Mesendoderm (in vitro differentiated cells): ENCODE measurements around the gene SRSF6.
"Not testable (repeated sequence)": the region's sequence is repeated elsewhere in the genome, so short reads cannot be mapped to it uniquely, and the experiment has no call there.

ENCODE experiments used
- DNase-seq: peaks from one replicate; pipeline ENCODE4 v3.0.0; 2013
- H2AK5ac ChIP-seq: 2 replicates; pipeline ENCODE4 v1.6.1; 2013; ENCODE audit warnings: low read length, inconsistent platforms
- H2BK120ac ChIP-seq: 2 replicates; pipeline ENCODE4 v1.6.1; 2013; ENCODE audit warnings: low read depth, mild to moderate bottlenecking, low read length, moderate library complexity, mixed read lengths
- H2BK15ac ChIP-seq: replicated peaks from 2 replicates; pipeline ENCODE4 v1.6.1; 2013; ENCODE audit warnings: low read depth, mild to moderate bottlenecking, moderate library complexity
- H2BK5ac ChIP-seq: 2 replicates; pipeline ENCODE4 v1.6.1; 2013; ENCODE audit warnings: low read length, inconsistent platforms
- H3K18ac ChIP-seq: 2 replicates; pipeline ENCODE4 v1.6.1; 2013; ENCODE audit warnings: mild to moderate bottlenecking, low read length, mixed read lengths
- H3K23ac ChIP-seq: one replicate; pipeline ENCODE4 v1.6.1; 2013; ENCODE audit warnings: low read length
- H3K27ac ChIP-seq: 2 replicates; pipeline ENCODE4 v1.5.1; 2013; ENCODE audit warnings: low read depth, mild to moderate bottlenecking, inconsistent platforms, low read length, moderate library complexity
- H3K27me3 ChIP-seq: 2 replicates; pipeline ENCODE4 v1.6.1; 2013; ENCODE audit warnings: low read length, control low read depth, mild to moderate bottlenecking, inconsistent platforms; ENCODE audit not compliant: insufficient read depth, poor library complexity
- H3K36me3 ChIP-seq: 2 replicates; pipeline ENCODE4 v1.6.1; 2013; ENCODE audit warnings: low read length, inconsistent platforms; ENCODE audit not compliant: control insufficient read depth, insufficient read depth
- H3K4ac ChIP-seq: one replicate; pipeline ENCODE4 v1.6.1; 2013; ENCODE audit warnings: low read depth, mild to moderate bottlenecking, low read length, moderate library complexity
- H3K4me1 ChIP-seq: 2 replicates; pipeline ENCODE4 v1.6.1; 2013; ENCODE audit warnings: low read depth, low read length, inconsistent platforms; ENCODE audit not compliant: control insufficient read depth
- H3K4me2 ChIP-seq: 2 replicates; pipeline ENCODE4 v1.6.1; 2013; ENCODE audit warnings: low read length
- H3K4me3 ChIP-seq: 2 replicates; pipeline ENCODE4 v1.5.1; 2013; ENCODE audit warnings: mild to moderate bottlenecking, low read length
- H3K56ac ChIP-seq: one replicate; pipeline ENCODE4 v1.6.1; 2013; ENCODE audit warnings: low read length
- H3K79me1 ChIP-seq: 2 replicates; pipeline ENCODE4 v1.6.1; 2013; ENCODE audit warnings: low read length, inconsistent platforms
- H3K79me2 ChIP-seq: 2 replicates; pipeline ENCODE4 v1.6.1; 2013; ENCODE audit warnings: mild to moderate bottlenecking, low read length; ENCODE audit not compliant: control insufficient read depth, insufficient read depth
- H3K9ac ChIP-seq: 2 replicates; pipeline ENCODE4 v1.6.1; 2013; ENCODE audit warnings: low read length, inconsistent platforms
- H4K5ac ChIP-seq: one replicate; pipeline ENCODE4 v1.6.1; 2013; ENCODE audit warnings: low read length
- H4K8ac ChIP-seq: one replicate; pipeline ENCODE4 v1.6.1; 2013; ENCODE audit warnings: low read depth, mild to moderate bottlenecking, control low read depth, low read length, moderate library complexity
- WGBS: extraction: QIAGEN DNeasy Blood & Tissue Kit; methylation state at CpG from one replicate; pipeline ENCODE4 v1.1.7; 2013; ENCODE audit warnings: low lambda C conversion rate, missing lambda C conversion rate; ENCODE audit not compliant: insufficient coverage; ENCODE audit errors: extremely low coverage; 5-methylcytosine and 5-hydroxymethylcytosine counted together

Gene SRSF6

DNA sequence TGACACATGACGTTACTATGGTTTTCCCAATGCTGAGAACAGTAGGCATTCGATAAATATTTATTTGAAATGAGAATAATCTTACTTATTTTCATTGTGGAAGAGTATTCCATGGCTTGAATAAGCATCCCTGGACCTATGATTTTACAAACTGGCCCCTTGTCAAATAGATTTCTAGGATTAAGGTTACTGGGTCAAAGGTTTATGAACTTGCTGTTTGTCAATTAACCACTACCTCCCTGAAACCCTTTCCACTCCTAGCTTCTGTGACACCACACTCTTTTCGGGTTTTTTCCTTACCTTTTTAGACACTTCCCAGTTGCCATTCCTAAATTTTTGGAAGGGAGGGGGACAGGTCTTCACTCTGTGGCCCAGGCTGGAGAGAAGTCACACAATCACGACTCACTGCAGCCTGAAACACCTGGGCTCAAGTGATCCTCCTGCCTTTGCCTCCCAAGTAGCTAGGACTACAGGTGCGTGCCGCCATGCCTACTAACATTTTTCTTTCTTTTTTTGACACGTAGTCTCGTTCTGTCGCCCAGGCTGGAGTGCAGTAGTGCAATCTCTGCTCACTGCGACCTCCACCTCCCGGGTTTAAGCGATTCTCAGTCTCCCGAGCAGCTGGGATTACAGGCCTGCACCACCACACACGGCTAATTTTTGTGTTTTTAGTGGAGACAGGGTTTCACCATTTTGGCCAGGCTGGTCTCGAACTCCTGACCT, 5.1 kb upstream of the SRSF6 start:
- WGBS = no CpG with 5 or more reads among the region's 15 CpGs

DNA sequence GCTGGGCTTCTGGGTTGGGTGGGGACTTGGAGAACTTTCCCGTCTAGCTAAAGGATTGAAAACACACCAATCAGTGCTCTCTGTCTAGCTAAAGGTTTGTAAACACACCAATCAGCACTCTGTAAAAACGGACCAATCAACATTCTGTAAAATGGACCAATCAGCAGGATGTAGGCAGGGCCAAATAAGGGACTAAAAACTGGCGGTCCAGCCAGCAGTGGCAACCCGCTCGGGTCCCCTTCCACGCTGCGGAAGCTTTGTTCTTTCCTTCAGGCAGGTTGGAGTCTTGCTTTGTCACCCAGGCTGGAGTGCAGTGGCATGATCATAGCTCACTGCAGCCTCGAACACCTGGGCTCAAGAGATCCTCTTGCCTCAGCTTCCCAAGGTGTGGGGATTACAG, 1.4 kb upstream of the SRSF6 start:
- not testable (repeated sequence) for H3K27me3 ChIP-seq, H2BK120ac ChIP-seq, H2AK5ac ChIP-seq, H2BK15ac ChIP-seq, H3K56ac ChIP-seq, H3K23ac ChIP-seq, H3K79me1 ChIP-seq, H3K4me3 ChIP-seq, H3K4me1 ChIP-seq, H3K9ac ChIP-seq, H3K18ac ChIP-seq, H4K8ac ChIP-seq, H3K36me3 ChIP-seq, H3K27ac ChIP-seq, H2BK5ac ChIP-seq, H3K4me2 ChIP-seq, H3K4ac ChIP-seq
- Histone ChIP-seq H4K5ac (peak overlapping the region; percentile 75), H3K79me2 (peaks cover 24% of the 10 kb centered on the region)
- no CpG with 5 or more reads among the region's 8 CpGs for WGBS
- peak; percentile 28 for DNase-seq

More for the DNA sequence above, 5.1 kb upstream of the SRSF6 start:
- Histone ChIP-seq H3K4me3 (no peak overlapping the region), H2BK5ac (no peak overlapping the region), H3K4me2 (no peak overlapping the region), H2BK15ac (no peak overlapping the region), H4K8ac (no peak overlapping the region), H3K4ac (no peak overlapping the region), H3K56ac (no peak overlapping the region), H3K79me2 (no peaks in the 10 kb centered on the region), H4K5ac (no peak overlapping the region), H3K27ac (no peak overlapping the region), H2BK120ac (no peak overlapping the region), H3K23ac (no peak overlapping the region), H3K4me1 (no peaks in the 10 kb centered on the region), H3K36me3 (no peaks in the 10 kb centered on the region), H3K18ac (no peak overlapping the region), H3K27me3 (no peaks in the 10 kb centered on the region), H3K9ac (no peak overlapping the region), H3K79me1 (no peaks in the 10 kb centered on the region), H2AK5ac (no peak overlapping the region)
- DNase-seq = no peak

DNA sequence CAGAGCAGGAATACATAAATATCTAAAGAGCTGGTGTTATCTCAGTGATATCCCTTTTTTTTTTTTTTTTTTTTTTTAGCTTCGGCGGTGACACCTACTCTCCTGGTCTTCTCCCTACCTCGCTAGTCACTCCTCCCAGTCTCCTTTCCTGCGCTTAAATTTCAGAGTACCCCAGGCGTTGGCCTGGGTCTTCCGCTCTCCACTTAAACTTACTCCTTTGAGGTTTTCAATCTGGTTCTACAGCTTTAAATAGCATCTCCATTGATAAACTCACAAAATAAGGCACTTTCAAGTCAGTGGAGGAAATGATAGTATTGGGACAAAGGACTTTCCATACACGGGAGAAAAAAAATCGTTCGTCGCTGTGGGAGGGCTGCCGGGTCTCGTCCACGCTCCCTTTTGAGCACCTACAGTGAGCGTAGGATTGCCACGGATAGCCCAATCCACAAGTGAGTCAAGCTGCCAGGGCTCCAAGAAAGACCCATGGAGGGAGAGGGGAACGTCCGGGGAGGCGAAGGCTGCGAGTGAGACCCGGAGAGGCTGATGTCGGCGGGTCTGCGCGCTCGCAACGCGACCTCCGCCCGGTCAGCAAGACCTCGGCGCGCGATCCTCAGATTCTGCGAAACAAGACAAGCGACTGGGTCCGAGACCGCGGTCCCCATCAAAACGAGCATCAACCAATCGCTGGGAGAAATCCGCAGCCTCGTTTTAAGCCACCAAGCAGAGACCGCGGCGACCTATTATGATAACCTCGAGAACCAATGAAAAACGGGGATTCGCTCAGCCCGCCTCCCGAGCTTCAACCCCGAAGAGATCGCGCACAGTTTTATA, 672 bp upstream of the SRSF6 start:
- peaks cover 24% of the 10 kb centered on the region for H3K79me2 ChIP-seq
- no CpG with 5 or more reads among the region's 53 CpGs for WGBS
- DNase-seq = peak; percentile 98
- peak overlapping the region; percentile 65 for H3K4me3 ChIP-seq
- peak overlapping the region; percentile 93 for H3K27ac ChIP-seq
- peak overlapping the region; percentile 84 for H4K5ac ChIP-seq
- H3K18ac ChIP-seq = peak overlapping the region; percentile 43
- no peak overlapping the region for H4K8ac ChIP-seq
- peaks cover 2% of the 10 kb centered on the region for H3K4me1 ChIP-seq
- H3K27me3 ChIP-seq = no peaks in the 10 kb centered on the region
- peak overlapping the region; percentile 97 for H3K56ac ChIP-seq
- peak overlapping the region; percentile 86 for H3K4me2 ChIP-seq
- peak overlapping the region; percentile 70 for H3K4ac ChIP-seq
- H3K79me1 ChIP-seq = peaks cover 5% of the 10 kb centered on the region
- H2AK5ac ChIP-seq = no peak overlapping the region
- H3K36me3 ChIP-seq = peaks cover 9% of the 10 kb centered on the region
- H2BK15ac ChIP-seq = no peak overlapping the region
- peak overlapping the region; percentile 66 for H3K23ac ChIP-seq
- H3K9ac ChIP-seq = peak overlapping the region; percentile 100
- H2BK5ac ChIP-seq = peak overlapping the region; percentile 61
- no peak overlapping the region for H2BK120ac ChIP-seq

DNA sequence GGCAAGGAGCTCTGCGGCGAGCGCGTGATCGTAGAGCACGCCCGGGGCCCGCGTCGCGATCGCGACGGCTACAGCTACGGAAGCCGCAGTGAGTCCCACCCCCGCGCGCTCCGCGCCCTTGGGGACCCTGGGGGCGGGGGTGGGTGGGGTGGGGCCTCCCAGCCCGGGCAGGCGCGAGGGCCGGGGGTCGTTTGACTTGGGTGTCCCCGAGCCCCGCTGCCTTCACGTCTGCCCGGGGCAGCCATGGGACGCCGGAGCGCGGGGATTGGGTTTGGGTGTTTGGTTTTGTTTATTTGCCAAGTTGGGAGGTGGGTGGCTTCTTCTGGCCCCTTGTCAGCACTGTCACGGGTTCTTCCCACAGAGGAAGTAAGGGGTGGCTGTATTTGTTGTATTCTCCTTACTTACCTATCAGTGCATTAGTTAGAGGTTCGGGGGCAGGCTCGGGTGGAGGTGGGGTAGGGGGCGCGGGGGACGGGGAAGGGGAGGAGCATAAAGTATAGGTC, 777 bp downstream of the SRSF6 start:
- peak overlapping the region; percentile 98 for H3K4me3 ChIP-seq
- no peak overlapping the region for H2BK15ac ChIP-seq
- H3K56ac ChIP-seq = peak overlapping the region; percentile 100
- H3K4ac ChIP-seq = peak overlapping the region; percentile 98
- no peak overlapping the region for H3K4me2 ChIP-seq
- no peak overlapping the region for H4K8ac ChIP-seq
- peak overlapping the region; percentile 95 for H3K18ac ChIP-seq
- peak overlapping the region; percentile 100 for H3K9ac ChIP-seq
- no peak overlapping the region for H2BK120ac ChIP-seq
- peaks cover 13% of the 10 kb centered on the region for H3K36me3 ChIP-seq
- H3K27ac ChIP-seq = peak overlapping the region; percentile 93
- peaks cover 2% of the 10 kb centered on the region for H3K4me1 ChIP-seq
- H2BK5ac ChIP-seq = no peak overlapping the region
- peaks cover 8% of the 10 kb centered on the region for H3K79me1 ChIP-seq
- no peak overlapping the region for H4K5ac ChIP-seq
- H3K27me3 ChIP-seq = no peaks in the 10 kb centered on the region
- peak; percentile 22 for DNase-seq
- WGBS = no CpG with 5 or more reads among the region's 41 CpGs
- H2AK5ac ChIP-seq = no peak overlapping the region
- no peak overlapping the region for H3K23ac ChIP-seq
- H3K79me2 ChIP-seq = peaks cover 24% of the 10 kb centered on the region

DNA sequence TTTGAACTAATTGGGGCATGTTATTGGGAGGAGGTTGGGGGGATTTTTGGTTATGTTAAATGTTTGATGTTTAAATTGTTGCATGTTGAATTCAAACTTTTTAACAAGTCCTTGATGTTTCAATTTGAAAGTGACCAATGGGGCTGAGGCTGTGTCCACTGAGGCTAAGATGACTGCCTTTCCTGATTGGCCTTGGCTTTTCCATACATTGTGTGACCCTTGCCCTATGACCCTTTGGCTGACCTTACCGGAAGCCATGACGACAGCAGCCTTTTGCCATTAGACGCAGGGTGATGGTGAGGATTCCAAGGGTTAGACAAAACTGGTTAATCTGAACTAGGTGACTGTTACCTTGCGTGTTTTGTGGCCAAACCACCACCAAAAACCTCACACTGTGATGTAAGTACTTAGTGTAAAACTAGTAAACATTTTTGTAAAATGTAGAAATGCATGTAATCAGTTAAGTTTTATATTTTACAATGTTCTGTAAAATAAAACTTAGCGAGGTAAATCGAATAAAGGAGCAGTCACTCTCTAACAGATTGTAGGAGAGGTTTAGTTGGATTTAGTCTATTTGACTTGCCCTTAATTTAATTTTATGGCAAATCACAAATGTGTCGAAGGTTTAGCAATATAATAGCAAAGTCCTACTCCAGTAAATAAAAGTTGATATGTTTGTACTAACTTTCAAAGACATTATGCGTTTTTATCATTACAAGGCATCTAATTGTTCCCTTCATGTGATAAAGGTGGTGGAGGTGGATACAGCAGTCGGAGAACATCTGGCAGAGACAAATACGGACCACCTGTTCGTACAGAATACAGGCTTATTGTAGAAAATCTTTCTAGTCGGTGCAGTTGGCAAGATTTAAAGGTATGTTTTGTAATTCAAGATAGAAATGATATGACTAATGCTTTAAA, 1.6 kb downstream of the SRSF6 start:
- Histone ChIP-seq H2BK120ac (no peak overlapping the region), H3K79me2 (peaks cover 24% of the 10 kb centered on the region), H3K9ac (peak overlapping the region; percentile 78), H3K4ac (no peak overlapping the region), H3K56ac (peak overlapping the region; percentile 91), H3K79me1 (peaks cover 8% of the 10 kb centered on the region), H4K5ac (no peak overlapping the region), H3K36me3 (peaks cover 13% of the 10 kb centered on the region), H4K8ac (no peak overlapping the region), H3K4me1 (peaks cover 2% of the 10 kb centered on the region), H2AK5ac (no peak overlapping the region), H2BK5ac (no peak overlapping the region), H2BK15ac (no peak overlapping the region), H3K27me3 (no peaks in the 10 kb centered on the region), H3K4me2 (peak overlapping the region; percentile 99), H3K4me3 (peak overlapping the region; percentile 66), H3K23ac (peak overlapping the region; percentile 48), H3K18ac (no peak overlapping the region), H3K27ac (no peak overlapping the region)
- peak; percentile 40 for DNase-seq
- WGBS = no CpG with 5 or more reads among the region's 12 CpGs
